Upper lobe of left lung (tissue), 6 donors: Measurements from ENCODE around the gene IGSF9. TPM values are rescaled to one million over a fixed set of nuclear protein-coding genes. Genes with fewer than 3 reads are reported as not detected.
A peak's percentile ranks its signal among the peaks of the same experiment; 100 is the strongest.

Experiments
- ATAC-seq, 2 donors: fragments of 200-7000 bp; cut with Tn5 transposase; one replicate each; pipeline ENCODE4 v1.9.1; 2022; ENCODE audit warnings: mild to moderate bottlenecking in 2 of 2, moderate library complexity in 2 of 2; ENCODE audit not compliant: low FRiP score in 2 of 2
- DNase-seq, 2 donors: peaks; one replicate each; pipeline ENCODE4 v3.0.0-alpha.2; 2019 to 2020
- H3K27ac ChIP-seq, 4 donors: fragments of 200-600 bp; sonication (generic); one replicate each; pipeline ENCODE4 v1.5.1; 2016 to 2019
- H3K27me3 ChIP-seq, 4 donors: fragments of 200-600 bp; sonication (generic); one replicate each; pipeline ENCODE4 v1.5.1; 2017 to 2019
- H3K36me3 ChIP-seq, 4 donors: fragments of 200-600 bp; sonication (generic); one replicate each; pipeline ENCODE4 v1.5.1; 2016 to 2019
- H3K4me1 ChIP-seq, 4 donors: fragments of 200-600 bp; sonication (generic); one replicate each; pipeline ENCODE4 v1.5.1; 2018 to 2019
- H3K4me3 ChIP-seq, 4 donors: fragments of 200-600 bp; sonication (generic); one replicate each; pipeline ENCODE4 v1.5.1; 2017 to 2019; ENCODE audit warnings: mild to moderate bottlenecking in 2 of 4, moderate library complexity in 1 of 4
- H3K9me3 ChIP-seq, 4 donors: fragments of 200-600 bp; sonication (generic); one replicate each; pipeline ENCODE4 v1.5.1; 2018 to 2019
- CTCF ChIP-seq, 6 experiments: fragments of 450-650 bp in 4 of 6; fragments of 200-600 bp in 2 of 6; sonication (generic) in 2 of 6; IDR thresholded peaks; one replicate each; pipeline ENCODE4 v1.5.1; 2016 to 2019; ENCODE audit warnings: antibody characterized with exemption in 6 of 6
- EP300 ChIP-seq, 4 donors: sonication (generic); formaldehyde crosslinking; IDR thresholded peaks; one replicate each; pipeline ENCODE4 v1.5.1; 2017; ENCODE audit warnings: antibody characterized with exemption in 4 of 4, control low read depth in 2 of 4
- POLR2A ChIP-seq, 4 donors: fragments of 450-650 bp; IDR thresholded peaks; one replicate each; pipeline ENCODE4 v1.5.1; 2016 to 2017; ENCODE audit warnings: antibody characterized with exemption in 4 of 4, mild to moderate bottlenecking in 2 of 4
- POLR2AphosphoS5 ChIP-seq, 2 donors: sonication (generic); formaldehyde crosslinking; IDR thresholded peaks; one replicate each; pipeline ENCODE4 v1.5.1; 2017; ENCODE audit warnings: antibody characterized with exemption in 2 of 2
- WGBS, 2 donors: methylation state at CpG; one replicate each; pipeline ENCODE4 v1.1.5; 2017 to 2018; 5-methylcytosine and 5-hydroxymethylcytosine counted together
- total RNA-seq, 6 donors: library from RNA; depleted of rRNA in 4 of 6; stranded (reverse); fragments of >200 nt in 4 of 6; gene quantifications; one replicate each; pipeline versions ENCODE4 v1.1.0 to v1.2.1, GENCODE V29; 2016 to 2021
- donor health status: DM: no; HTN: no; CAD: no; lungs with moderate emphysema.
- donor health status: DM: no; HTN: yes; CAD: no; lungs with severe emphysema.

The IGSF9 gene
- total RNA-seq, 6 donors from 2014 or later, result 0.55 to 2.3 (median 1.5) TPM

- WGBS, 2 donors, result 1 to 3% methylated on average over 8 to 16 of the region's 31 CpGs
- H3K36me3 ChIP-seq, result peaks cover 11 to 26% (median 14%) of the 10 kb centered on the region in 4 donors
Observed at GRCh38 chr1:159924025-159924790, 21.2 kb downstream of the IGSF9 start.

GRCh38 chr1:159923203-159924024 lies 22.0 kb downstream of the IGSF9 start:
- ATAC-seq (peak; percentile 69 to 85), DNase-seq (peak; percentile 88 to 96)
- Histone ChIP-seq H3K36me3 (peaks cover 19 to 34% (median 22%) of the 10 kb centered on the region in 4 donors), H3K9me3 (no peaks in the 10 kb centered on the region), H3K4me3 (peak overlapping the region; percentile 75 to 99 (median 82)), H3K27ac (peak overlapping the region; percentile 97 to 99 (median 97)), H3K27me3 (no peaks in the 10 kb centered on the region), H3K4me1 (peaks cover 53 to 64% (median 58%) of the 10 kb centered on the region in 4 donors)
- TF ChIP-seq POLR2AphosphoS5 (IDR thresholded peaks at IDR 0.05) (peak; percentile 61 to 86), CTCF (IDR thresholded peaks at IDR 0.05) (no peak), POLR2A (IDR thresholded peaks at IDR 0.05) (peak in 3 of 4 donors; percentile 14 to 90 (median 67)), EP300 (IDR thresholded peaks at IDR 0.05) (peak; percentile 4 to 82 (median 57))
- 0 to 1% methylated on average over 20 of the region's 20 CpGs for WGBS, 2 donors

More at GRCh38 chr1:159924025-159924790, 21.2 kb downstream of the IGSF9 start:
- peak; percentile 81 to 85 for ATAC-seq
- H3K9me3 ChIP-seq, result no peaks in the 10 kb centered on the region
- H3K27ac ChIP-seq, result peak overlapping the region; percentile 97 to 99 (median 97)
- DNase-seq, result peak; percentile 97 to 98
- peaks cover 46 to 57% (median 51%) of the 10 kb centered on the region in 4 donors for H3K4me1 ChIP-seq
- peak overlapping the region; percentile 75 to 99 (median 82) for H3K4me3 ChIP-seq
- TF ChIP-seq EP300 (IDR thresholded peaks at IDR 0.05) (peak in 3 of 4 donors; percentile 76 to 92 (median 80)), POLR2A (IDR thresholded peaks at IDR 0.05) (peak in 1 of 4 donors; percentile 64), CTCF (IDR thresholded peaks at IDR 0.05) (peak in 1 of 6 experiments; percentile 8), POLR2AphosphoS5 (IDR thresholded peaks at IDR 0.05) (peak; percentile 89 to 93)
- no peaks in the 10 kb centered on the region for H3K27me3 ChIP-seq

GRCh38 chr1:159922511-159923202 lies 22.8 kb downstream of the IGSF9 start:
- peak; percentile 75 to 87 for DNase-seq
- Histone ChIP-seq H3K27ac (peak overlapping the region; percentile 97 to 99 (median 97)), H3K9me3 (no peaks in the 10 kb centered on the region), H3K4me1 (peaks cover 61 to 72% (median 65%) of the 10 kb centered on the region in 4 donors), H3K36me3 (peaks cover 21 to 41% (median 29%) of the 10 kb centered on the region in 4 donors), H3K27me3 (no peaks in the 10 kb centered on the region), H3K4me3 (peak overlapping the region; percentile 39 to 99 (median 82))
- 21 to 59% methylated on average over 2 to 8 of the region's 8 CpGs for WGBS, 2 donors
- ATAC-seq, result peak; percentile 14 to 32
- no peak for TF ChIP-seq POLR2A (IDR thresholded peaks at IDR 0.05)
- no peak for TF ChIP-seq CTCF (IDR thresholded peaks at IDR 0.05)
- peak; percentile 87 to 95 for TF ChIP-seq POLR2AphosphoS5 (IDR thresholded peaks at IDR 0.05)
- TF ChIP-seq EP300 (IDR thresholded peaks at IDR 0.05), result peak in 2 of 4 donors; percentile 72 to 92

- Histone ChIP-seq H3K4me1 (peaks cover 67 to 79% (median 72%) of the 10 kb centered on the region in 4 donors), H3K27me3 (no peaks in the 10 kb centered on the region), H3K27ac (peak overlapping the region; percentile 97 to 99 (median 97)), H3K9me3 (no peaks in the 10 kb centered on the region), H3K36me3 (peaks cover 21 to 49% (median 36%) of the 10 kb centered on the region in 4 donors), H3K4me3 (peak overlapping the region; percentile 39 to 99 (median 82))
- peak in 1 of 2 donors; percentile 31 for DNase-seq
- no peak for ATAC-seq
- TF ChIP-seq POLR2AphosphoS5 (IDR thresholded peaks at IDR 0.05) (peak; percentile 23 to 52), POLR2A (IDR thresholded peaks at IDR 0.05) (no peak), CTCF (IDR thresholded peaks at IDR 0.05) (no peak)
- 26 to 35% methylated on average over 17 to 18 of the region's 18 CpGs for WGBS, 2 donors
Observed at GRCh38 chr1:159921700-159922504, 23.5 kb downstream of the IGSF9 start.
